Suprapubic skin (tissue), 4 donors: ENCODE measurements around the gene RPS6KC1.

ENCODE experiments used
- CTCF ChIP-seq, 2 donors: fragments of 200-600 bp in 1 of 2; fragments of 450-650 bp in 1 of 2; sonication (generic) in 1 of 2; IDR thresholded peaks; one replicate each; pipeline ENCODE4 v1.5.1; 2016 to 2019; ENCODE audit warnings: antibody characterized with exemption in 2 of 2, mild to moderate bottlenecking in 1 of 2, moderate library complexity in 1 of 2
- EP300 ChIP-seq: sonication (generic); formaldehyde crosslinking; IDR thresholded peaks from one replicate; pipeline ENCODE4 v1.6.1; 2017; ENCODE audit warnings: antibody characterized with exemption
- POLR2A ChIP-seq, 2 donors: fragments of 450-650 bp; IDR thresholded peaks; one replicate each; pipeline ENCODE4 v1.6.1; 2017; ENCODE audit warnings: antibody characterized with exemption in 2 of 2, mild to moderate bottlenecking in 2 of 2, moderate library complexity in 2 of 2
- POLR2AphosphoS5 ChIP-seq, 3 donors: sonication (generic); formaldehyde crosslinking; IDR thresholded peaks; one replicate each; pipeline ENCODE4 v1.6.1; 2017; ENCODE audit warnings: antibody characterized with exemption in 3 of 3

GRCh38 chr1:213127074-213127473 lies 76.0 kb downstream of the RPS6KC1 start:
- TF ChIP-seq EP300 (no peak), CTCF (IDR thresholded peaks at IDR 0.05) (no peak), POLR2AphosphoS5 (IDR thresholded peaks at IDR 0.05) (no peak), POLR2A (IDR thresholded peaks at IDR 0.05) (no peak)
